Measurements from ENCODE around the gene TNFRSF14. TPM values are rescaled to one million over a fixed set of nuclear protein-coding genes. Genes with fewer than 3 reads are reported as not detected.

Gene TNFRSF14
- total and polyA plus RNA-seq, 4 donors = 14.8 to 38.1 (median 29.1) TPM

DNA sequence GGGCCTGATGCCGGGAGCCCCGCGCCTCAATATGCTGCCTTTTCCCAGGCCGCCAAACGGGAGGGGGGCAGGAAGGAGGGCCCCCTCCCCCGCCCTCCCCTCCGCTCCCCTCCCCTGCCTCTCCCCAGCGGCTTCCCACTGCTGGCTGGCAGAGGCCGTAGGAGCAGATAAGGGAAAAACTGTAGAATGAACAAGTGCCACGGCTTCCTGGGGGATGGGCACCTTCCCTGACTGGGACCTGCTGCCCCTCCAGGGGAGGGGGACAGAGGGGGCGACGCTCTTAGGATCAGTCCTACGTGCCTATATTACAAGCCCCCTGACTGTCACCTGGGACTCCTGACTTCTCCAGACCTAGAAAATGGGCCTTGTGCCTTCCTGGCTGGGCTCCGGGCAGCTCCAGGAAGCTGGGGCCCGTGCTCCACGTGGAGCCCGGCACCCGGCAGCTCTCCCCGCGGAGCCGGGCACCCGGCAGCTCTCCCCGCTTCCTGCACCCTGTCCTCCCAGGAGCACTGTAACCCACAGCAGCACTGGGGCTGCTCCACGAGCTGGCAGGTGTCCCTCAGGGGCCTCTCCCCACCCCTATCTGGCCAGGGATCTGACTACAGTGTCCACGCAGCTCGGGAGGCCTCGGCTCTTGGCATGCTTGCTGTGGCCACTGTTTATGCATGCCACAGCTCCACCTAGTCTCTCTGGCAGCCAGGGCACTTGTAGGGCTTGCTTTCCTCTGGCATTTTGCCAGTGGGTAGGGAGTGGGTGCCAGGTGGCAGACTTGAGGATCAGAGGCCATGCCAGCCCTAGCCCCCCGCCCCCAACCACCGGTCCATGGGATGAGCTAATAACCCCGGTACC is 25.4 kb upstream of the TNFRSF14 start:
- Histone ChIP-seq H3K9me3 (ENCODE audit: control insufficient read depth in 4 of 4, low read length in 3 of 4) (no peaks in the 10 kb centered on the region), H3K4me1 (ENCODE audit: control insufficient read depth in 4 of 4, insufficient read depth in 4 of 4, low read length in 3 of 4) (peaks cover 27 to 52% (median 39%) of the 10 kb centered on the region in 4 donors), H3K36me3 (ENCODE audit: control insufficient read depth in 4 of 4, insufficient read depth in 3 of 4, low read depth in 1 of 4, low read length in 3 of 4) (no peaks in the 10 kb centered on the region), H3K9ac (ENCODE audit: low read depth in 1 of 2, low read length in 2 of 2) (no peak overlapping the region), H3K4me3 (ENCODE audit: low read depth in 1 of 3, low read length in 3 of 3) (peak overlapping the region in 1 of 3 donors; percentile 35), H3K27me3 (ENCODE audit: control insufficient read depth in 4 of 4, insufficient read depth in 4 of 4, low read length in 3 of 4) (no peaks in the 10 kb centered on the region), H3K27ac (ENCODE audit: low read depth in 1 of 2, low read length in 2 of 2) (no peak overlapping the region)
- no peak for TF ChIP-seq RXRA (IDR thresholded peaks at IDR 0.05)
- TF ChIP-seq RAD21 (IDR thresholded peaks at IDR 0.05) = peak in 1 of 2 donors; percentile 56
- 18% methylated on average over 30 of the region's 30 CpGs for WGBS
- DNase-seq (ENCODE audit: low spot score) = no peak

DNA sequence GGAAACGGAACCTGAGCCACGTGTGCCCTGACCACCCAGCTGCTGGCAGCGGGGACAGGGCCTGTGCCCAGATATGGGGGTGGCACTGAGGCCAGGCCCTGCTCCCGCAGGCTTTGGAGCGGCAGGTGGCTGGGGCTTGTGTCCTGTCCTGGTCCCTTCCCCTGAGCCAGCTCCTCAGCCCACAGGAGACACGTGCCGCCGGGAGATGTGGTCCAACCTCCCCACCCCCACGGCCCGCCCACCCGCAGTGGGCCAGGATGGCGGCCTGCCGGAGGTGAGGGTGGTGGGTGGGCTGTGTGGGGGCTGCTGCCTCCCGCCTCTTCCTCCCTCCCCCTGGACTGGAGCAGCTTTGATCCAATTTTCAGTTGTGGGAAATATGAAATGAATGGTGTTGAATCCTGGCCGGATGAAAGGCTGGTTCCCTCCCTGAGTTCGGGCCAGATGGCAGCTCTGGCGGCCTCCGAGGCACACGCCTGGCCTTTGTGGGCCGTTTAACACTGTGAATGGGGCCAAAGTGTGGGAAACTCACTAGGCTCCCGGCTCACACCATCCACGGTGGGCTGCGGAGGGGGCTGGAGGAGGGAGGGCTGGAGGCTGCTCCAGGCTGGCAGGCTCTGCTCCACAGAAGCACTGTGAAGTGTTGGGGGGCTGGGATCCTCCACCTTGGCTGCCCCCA is 23.5 kb upstream of the TNFRSF14 start:
- no peak for DNase-seq (ENCODE audit: low spot score)
- H3K9me3 ChIP-seq (ENCODE audit: control insufficient read depth in 4 of 4, low read length in 3 of 4) = no peaks in the 10 kb centered on the region
- WGBS = 91% methylated on average over 23 of the region's 23 CpGs
- H3K36me3 ChIP-seq (ENCODE audit: control insufficient read depth in 4 of 4, insufficient read depth in 3 of 4, low read depth in 1 of 4, low read length in 3 of 4) = no peaks in the 10 kb centered on the region
- no peak for TF ChIP-seq TAF1 (conservative IDR thresholded peaks at IDR 0.05)
- TF ChIP-seq EGR1 (IDR thresholded peaks at IDR 0.05; ENCODE audit: low read depth in 2 of 2) = no peak
- TF ChIP-seq FOXA2 (IDR thresholded peaks at IDR 0.05) = no peak
- TF ChIP-seq YY1 (IDR thresholded peaks at IDR 0.05) = no peak
- TF ChIP-seq, protein P1, sequence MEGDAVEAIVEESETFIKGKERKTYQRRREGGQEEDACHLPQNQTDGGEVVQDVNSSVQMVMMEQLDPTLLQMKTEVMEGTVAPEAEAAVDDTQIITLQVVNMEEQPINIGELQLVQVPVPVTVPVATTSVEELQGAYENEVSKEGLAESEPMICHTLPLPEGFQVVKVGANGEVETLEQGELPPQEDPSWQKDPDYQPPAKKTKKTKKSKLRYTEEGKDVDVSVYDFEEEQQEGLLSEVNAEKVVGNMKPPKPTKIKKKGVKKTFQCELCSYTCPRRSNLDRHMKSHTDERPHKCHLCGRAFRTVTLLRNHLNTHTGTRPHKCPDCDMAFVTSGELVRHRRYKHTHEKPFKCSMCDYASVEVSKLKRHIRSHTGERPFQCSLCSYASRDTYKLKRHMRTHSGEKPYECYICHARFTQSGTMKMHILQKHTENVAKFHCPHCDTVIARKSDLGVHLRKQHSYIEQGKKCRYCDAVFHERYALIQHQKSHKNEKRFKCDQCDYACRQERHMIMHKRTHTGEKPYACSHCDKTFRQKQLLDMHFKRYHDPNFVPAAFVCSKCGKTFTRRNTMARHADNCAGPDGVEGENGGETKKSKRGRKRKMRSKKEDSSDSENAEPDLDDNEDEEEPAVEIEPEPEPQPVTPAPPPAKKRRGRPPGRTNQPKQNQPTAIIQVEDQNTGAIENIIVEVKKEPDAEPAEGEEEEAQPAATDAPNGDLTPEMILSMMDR (IDR thresholded peaks at IDR 0.05; ENCODE audit: low read depth, low read length, missing input control) = no peak
- no peak overlapping the region for H3K27ac ChIP-seq (ENCODE audit: low read depth in 1 of 2, low read length in 2 of 2)
- H3K4me1 ChIP-seq (ENCODE audit: control insufficient read depth in 4 of 4, insufficient read depth in 4 of 4, low read length in 3 of 4) = peaks cover 18 to 44% (median 30%) of the 10 kb centered on the region in 4 donors
- no peaks in the 10 kb centered on the region for H3K27me3 ChIP-seq (ENCODE audit: control insufficient read depth in 4 of 4, insufficient read depth in 4 of 4, low read length in 3 of 4)
- H3K4me3 ChIP-seq (ENCODE audit: low read depth in 1 of 3, low read length in 3 of 3) = no peak overlapping the region
- H3K9ac ChIP-seq (ENCODE audit: low read depth in 1 of 2, low read length in 2 of 2) = no peak overlapping the region

DNA sequence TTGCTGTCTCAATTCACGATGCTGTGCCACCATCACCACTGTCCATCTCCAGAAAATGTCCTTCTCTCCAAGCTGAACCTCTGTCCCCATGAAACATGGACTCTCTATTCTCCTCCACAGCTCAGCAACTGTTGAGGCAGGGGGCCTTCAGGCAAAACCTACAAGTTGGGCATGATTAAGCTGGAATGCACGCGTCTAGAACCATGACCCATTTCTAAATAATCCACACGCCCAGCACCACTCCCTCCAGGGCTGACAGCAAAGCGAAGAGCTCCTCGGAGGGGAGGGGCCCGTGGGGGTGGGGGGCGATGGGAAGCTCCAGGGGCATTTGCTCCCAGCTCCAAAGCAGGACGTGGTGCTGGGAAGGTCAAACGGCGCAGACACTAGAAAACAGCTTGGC is 22.8 kb upstream of the TNFRSF14 start:
- DNase-seq (ENCODE audit: low spot score) = no peak
- WGBS = 84% methylated on average over 11 of the region's 11 CpGs
- H3K9ac ChIP-seq (ENCODE audit: low read depth in 1 of 2, low read length in 2 of 2) = no peak overlapping the region
- H3K36me3 ChIP-seq (ENCODE audit: control insufficient read depth in 4 of 4, insufficient read depth in 3 of 4, low read depth in 1 of 4, low read length in 3 of 4) = no peaks in the 10 kb centered on the region
- H3K4me3 ChIP-seq (ENCODE audit: low read depth in 1 of 3, low read length in 3 of 3) = no peak overlapping the region
- H3K27ac ChIP-seq (ENCODE audit: low read depth in 1 of 2, low read length in 2 of 2) = no peak overlapping the region
- peaks cover 12 to 37% (median 24%) of the 10 kb centered on the region in 4 donors for H3K4me1 ChIP-seq (ENCODE audit: control insufficient read depth in 4 of 4, insufficient read depth in 4 of 4, low read length in 3 of 4)
- H3K27me3 ChIP-seq (ENCODE audit: control insufficient read depth in 4 of 4, insufficient read depth in 4 of 4, low read length in 3 of 4) = no peaks in the 10 kb centered on the region
- TF ChIP-seq RXRA (IDR thresholded peaks at IDR 0.05) = no peak
- no peak for TF ChIP-seq JUND (IDR thresholded peaks at IDR 0.05)
- TF ChIP-seq, protein P2, sequence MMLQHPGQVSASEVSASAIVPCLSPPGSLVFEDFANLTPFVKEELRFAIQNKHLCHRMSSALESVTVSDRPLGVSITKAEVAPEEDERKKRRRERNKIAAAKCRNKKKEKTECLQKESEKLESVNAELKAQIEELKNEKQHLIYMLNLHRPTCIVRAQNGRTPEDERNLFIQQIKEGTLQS (IDR thresholded peaks at IDR 0.05) = no peak
- TF ChIP-seq HNF4A (conservative IDR thresholded peaks at IDR 0.05) = no peak
- TF ChIP-seq, protein P3, sequence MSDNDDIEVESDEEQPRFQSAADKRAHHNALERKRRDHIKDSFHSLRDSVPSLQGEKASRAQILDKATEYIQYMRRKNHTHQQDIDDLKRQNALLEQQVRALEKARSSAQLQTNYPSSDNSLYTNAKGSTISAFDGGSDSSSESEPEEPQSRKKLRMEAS (IDR thresholded peaks at IDR 0.05) = no peak
- TF ChIP-seq FOXA1 (IDR thresholded peaks at IDR 0.05) = no peak
- TF ChIP-seq HNF4G (IDR thresholded peaks at IDR 0.05) = no peak
- no peak for TF ChIP-seq RAD21 (IDR thresholded peaks at IDR 0.05)
- TF ChIP-seq, protein P4, sequence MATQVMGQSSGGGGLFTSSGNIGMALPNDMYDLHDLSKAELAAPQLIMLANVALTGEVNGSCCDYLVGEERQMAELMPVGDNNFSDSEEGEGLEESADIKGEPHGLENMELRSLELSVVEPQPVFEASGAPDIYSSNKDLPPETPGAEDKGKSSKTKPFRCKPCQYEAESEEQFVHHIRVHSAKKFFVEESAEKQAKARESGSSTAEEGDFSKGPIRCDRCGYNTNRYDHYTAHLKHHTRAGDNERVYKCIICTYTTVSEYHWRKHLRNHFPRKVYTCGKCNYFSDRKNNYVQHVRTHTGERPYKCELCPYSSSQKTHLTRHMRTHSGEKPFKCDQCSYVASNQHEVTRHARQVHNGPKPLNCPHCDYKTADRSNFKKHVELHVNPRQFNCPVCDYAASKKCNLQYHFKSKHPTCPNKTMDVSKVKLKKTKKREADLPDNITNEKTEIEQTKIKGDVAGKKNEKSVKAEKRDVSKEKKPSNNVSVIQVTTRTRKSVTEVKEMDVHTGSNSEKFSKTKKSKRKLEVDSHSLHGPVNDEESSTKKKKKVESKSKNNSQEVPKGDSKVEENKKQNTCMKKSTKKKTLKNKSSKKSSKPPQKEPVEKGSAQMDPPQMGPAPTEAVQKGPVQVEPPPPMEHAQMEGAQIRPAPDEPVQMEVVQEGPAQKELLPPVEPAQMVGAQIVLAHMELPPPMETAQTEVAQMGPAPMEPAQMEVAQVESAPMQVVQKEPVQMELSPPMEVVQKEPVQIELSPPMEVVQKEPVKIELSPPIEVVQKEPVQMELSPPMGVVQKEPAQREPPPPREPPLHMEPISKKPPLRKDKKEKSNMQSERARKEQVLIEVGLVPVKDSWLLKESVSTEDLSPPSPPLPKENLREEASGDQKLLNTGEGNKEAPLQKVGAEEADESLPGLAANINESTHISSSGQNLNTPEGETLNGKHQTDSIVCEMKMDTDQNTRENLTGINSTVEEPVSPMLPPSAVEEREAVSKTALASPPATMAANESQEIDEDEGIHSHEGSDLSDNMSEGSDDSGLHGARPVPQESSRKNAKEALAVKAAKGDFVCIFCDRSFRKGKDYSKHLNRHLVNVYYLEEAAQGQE (IDR thresholded peaks at IDR 0.05) = no peak
- TF ChIP-seq EGR1 (IDR thresholded peaks at IDR 0.05; ENCODE audit: low read depth in 2 of 2) = no peak
- no peak for TF ChIP-seq NR2F2 (IDR thresholded peaks at IDR 0.05)
- no peaks in the 10 kb centered on the region for H3K9me3 ChIP-seq (ENCODE audit: control insufficient read depth in 4 of 4, low read length in 3 of 4)
